ENCODE data around the gene PDLIM5. TPM values are rescaled to one million over a fixed set of nuclear protein-coding genes. Genes with fewer than 3 reads are reported as not detected.
"Not testable (repeated sequence)": the region's sequence is repeated elsewhere in the genome, so short reads cannot be mapped to it uniquely, and the experiment has no call there.

The PDLIM5 gene
- total RNA-seq, 1 donor from 2014 or later = 137 TPM

DNA sequence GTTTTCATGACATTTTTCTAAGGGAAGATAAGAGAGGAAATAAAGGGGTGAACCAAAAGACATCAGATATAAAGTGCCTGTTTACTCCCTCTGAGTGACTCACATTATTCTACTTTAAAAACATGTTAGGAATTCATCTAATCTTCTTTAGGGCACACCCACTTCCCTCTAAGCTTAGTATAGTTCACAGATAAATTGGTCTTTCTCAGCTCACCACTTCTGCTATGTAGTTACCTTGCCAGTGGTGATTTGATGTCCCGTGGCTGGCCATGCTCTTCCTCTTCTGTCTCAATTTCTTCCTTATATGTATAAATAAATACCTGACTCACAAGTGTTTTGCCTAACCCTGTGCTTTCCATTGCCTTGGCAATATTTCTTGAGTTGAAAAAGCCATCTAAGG lies 96.8 kb downstream of the PDLIM5 start:
- Histone ChIP-seq H3K27ac (peak overlapping the region; percentile 52), H3K27me3 (no peaks in the 10 kb centered on the region)

DNA sequence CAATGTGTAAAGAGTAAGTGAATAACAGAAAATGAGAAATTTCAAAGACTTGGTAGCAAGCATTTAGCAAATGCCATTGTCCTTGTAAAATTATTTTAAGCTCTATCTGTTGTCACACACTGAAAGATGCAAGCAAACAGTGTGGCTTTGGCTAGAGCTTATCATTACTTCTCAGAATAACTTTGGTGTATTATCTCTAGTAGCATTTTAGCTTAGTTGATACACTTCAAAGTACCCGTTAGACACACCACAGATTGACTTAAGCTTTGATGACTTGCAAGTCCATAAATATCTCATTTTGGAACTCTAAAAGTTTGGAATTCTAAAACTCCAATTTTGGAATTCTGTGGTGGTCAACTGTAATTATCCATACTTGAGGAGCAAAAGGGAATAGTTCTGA lies 98.6 kb downstream of the PDLIM5 start:
- Histone ChIP-seq H3K27ac (no peak overlapping the region), H3K36me3 (no peaks in the 10 kb centered on the region), H3K4me1 (peaks cover 20% of the 10 kb centered on the region), H3K4me3 (no peak overlapping the region), H3K9me3 (no peaks in the 10 kb centered on the region), H3K27me3 (no peaks in the 10 kb centered on the region)
- TF ChIP-seq, protein P1, sequence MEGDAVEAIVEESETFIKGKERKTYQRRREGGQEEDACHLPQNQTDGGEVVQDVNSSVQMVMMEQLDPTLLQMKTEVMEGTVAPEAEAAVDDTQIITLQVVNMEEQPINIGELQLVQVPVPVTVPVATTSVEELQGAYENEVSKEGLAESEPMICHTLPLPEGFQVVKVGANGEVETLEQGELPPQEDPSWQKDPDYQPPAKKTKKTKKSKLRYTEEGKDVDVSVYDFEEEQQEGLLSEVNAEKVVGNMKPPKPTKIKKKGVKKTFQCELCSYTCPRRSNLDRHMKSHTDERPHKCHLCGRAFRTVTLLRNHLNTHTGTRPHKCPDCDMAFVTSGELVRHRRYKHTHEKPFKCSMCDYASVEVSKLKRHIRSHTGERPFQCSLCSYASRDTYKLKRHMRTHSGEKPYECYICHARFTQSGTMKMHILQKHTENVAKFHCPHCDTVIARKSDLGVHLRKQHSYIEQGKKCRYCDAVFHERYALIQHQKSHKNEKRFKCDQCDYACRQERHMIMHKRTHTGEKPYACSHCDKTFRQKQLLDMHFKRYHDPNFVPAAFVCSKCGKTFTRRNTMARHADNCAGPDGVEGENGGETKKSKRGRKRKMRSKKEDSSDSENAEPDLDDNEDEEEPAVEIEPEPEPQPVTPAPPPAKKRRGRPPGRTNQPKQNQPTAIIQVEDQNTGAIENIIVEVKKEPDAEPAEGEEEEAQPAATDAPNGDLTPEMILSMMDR (IDR thresholded peaks at IDR 0.05) = no peak
- TF ChIP-seq POLR2A (IDR thresholded peaks at IDR 0.05) = no peak
- TF ChIP-seq POLR2AphosphoS5 (IDR thresholded peaks at IDR 0.05; ENCODE audit: insufficient read depth in 1 of 2, low read depth in 1 of 2) = no peak
- DNase-seq (ENCODE audit: extremely low spot score in 2 of 2) = no peak
- intact Hi-C loops (cut with DNase I) = no loop called here

More for the DNA sequence above, 96.8 kb downstream of the PDLIM5 start:
- no peak for DNase-seq (ENCODE audit: extremely low spot score in 2 of 2)
- Histone ChIP-seq H3K4me1 (peaks cover 29% of the 10 kb centered on the region), H3K36me3 (no peaks in the 10 kb centered on the region), H3K4me3 (no peak overlapping the region), H3K9me3 (no peaks in the 10 kb centered on the region)
- TF ChIP-seq, protein P1 (IDR thresholded peaks at IDR 0.05) = no peak
- TF ChIP-seq POLR2AphosphoS5 (IDR thresholded peaks at IDR 0.05; ENCODE audit: insufficient read depth in 1 of 2, low read depth in 1 of 2) = peak in 1 of 2 donors; percentile 78
- intact Hi-C loops (cut with DNase I) = no loop called here

DNA sequence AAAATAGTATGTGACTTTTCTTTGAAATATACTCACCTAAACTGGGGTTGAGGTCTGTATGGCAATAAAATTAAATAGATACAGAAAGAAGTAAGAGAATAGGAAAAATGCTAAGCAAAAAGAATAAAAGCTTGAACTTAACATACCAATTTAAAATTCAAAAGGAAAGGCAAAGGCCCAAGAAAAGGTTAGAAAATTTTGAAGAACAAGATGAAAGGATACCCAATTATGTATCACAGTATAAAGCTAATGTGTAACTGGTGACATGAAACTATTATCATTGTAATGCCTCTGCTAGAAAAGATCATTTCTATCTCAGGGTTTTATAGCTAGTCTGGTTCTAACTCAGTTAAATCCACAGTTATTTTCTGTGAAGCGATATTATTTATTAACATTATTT lies 99.1 kb downstream of the PDLIM5 start:
- Histone ChIP-seq H3K27me3 (no peaks in the 10 kb centered on the region), H3K4me3 (no peak overlapping the region), H3K9me3 (no peaks in the 10 kb centered on the region), H3K36me3 (no peaks in the 10 kb centered on the region), H3K27ac (no peak overlapping the region), H3K4me1 (peaks cover 17% of the 10 kb centered on the region)
- intact Hi-C loops (cut with DNase I) = no loop called here
- no peak for TF ChIP-seq POLR2A (IDR thresholded peaks at IDR 0.05)
- no peak for TF ChIP-seq POLR2AphosphoS5 (IDR thresholded peaks at IDR 0.05; ENCODE audit: insufficient read depth in 1 of 2, low read depth in 1 of 2)
- TF ChIP-seq, protein P1 (IDR thresholded peaks at IDR 0.05) = no peak
- DNase-seq (ENCODE audit: extremely low spot score in 2 of 2) = no peak

DNA sequence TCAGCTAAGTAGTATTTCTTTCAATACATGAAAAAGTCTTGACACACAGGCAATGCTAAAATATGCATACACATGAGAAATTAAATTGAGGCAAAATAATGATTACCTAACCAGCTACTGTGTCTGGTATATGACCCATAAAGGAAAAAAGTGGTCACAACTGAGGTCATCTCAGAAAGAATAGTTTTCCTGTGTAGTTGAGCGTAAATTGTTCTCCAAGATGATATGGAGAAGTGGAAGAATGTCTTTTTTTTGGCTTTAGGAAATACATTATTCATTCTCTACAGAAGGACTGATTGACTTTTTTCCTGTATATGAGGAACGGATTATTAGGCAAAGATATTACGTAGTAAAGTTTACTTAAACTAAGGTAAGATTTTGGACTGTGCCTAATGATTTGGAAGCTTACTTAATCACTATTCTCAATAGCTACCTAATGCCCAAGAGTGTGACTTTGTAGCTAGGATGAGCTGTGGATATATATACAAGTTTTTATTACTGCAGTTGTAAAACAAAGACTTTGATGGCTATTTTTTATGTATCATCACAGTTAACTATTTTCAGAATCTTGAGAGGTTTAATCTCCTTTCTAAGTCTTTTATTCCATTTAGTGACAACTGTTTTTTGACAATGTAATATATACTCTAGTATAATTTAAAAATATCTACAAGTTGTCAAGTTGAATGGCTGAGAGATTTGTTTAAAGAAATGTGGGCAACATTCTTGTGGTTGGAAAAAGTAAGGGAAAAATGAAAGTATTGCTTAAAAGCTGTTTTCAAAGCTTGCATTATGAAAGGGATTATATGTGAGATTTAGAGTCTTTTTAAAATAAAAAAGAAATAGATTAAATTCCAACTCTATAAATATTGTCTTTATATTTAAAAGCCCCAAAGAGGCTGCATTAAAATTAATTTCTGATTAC lies 100.2 kb downstream of the PDLIM5 start:
- DNase-seq (ENCODE audit: extremely low spot score in 2 of 2) = no peak
- peaks cover 17% of the 10 kb centered on the region for H3K4me1 ChIP-seq
- no peaks in the 10 kb centered on the region for H3K27me3 ChIP-seq
- intact Hi-C loops (cut with DNase I) = no loop called here
- no peaks in the 10 kb centered on the region for H3K36me3 ChIP-seq
- H3K4me3 ChIP-seq = no peak overlapping the region
- no peak for TF ChIP-seq POLR2A (IDR thresholded peaks at IDR 0.05)
- TF ChIP-seq, protein P1 (IDR thresholded peaks at IDR 0.05) = no peak
- no peak for TF ChIP-seq POLR2AphosphoS5 (IDR thresholded peaks at IDR 0.05; ENCODE audit: insufficient read depth in 1 of 2, low read depth in 1 of 2)
- H3K27ac ChIP-seq = no peak overlapping the region
- H3K9me3 ChIP-seq = no peaks in the 10 kb centered on the region

DNA sequence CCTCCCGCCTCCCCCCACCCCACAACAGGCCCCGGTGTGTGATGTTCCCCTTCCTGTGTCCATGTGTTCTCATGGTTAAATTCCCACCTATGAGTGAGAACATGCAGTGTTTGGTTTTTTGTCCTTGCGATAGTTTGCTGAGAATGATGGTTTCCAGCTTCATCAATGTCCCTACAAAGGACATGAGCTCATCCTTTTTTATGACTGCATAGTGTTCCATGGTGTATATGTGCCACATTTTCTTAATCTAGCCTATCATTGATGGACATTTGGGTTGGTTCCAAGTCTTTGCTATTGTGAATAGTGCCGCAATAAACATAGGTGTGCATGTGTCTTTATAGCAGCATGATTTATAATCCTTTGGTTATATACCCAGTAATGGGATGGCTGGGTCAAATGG lies 104.3 kb downstream of the PDLIM5 start:
- not testable (repeated sequence) for H3K27me3 ChIP-seq

DNA sequence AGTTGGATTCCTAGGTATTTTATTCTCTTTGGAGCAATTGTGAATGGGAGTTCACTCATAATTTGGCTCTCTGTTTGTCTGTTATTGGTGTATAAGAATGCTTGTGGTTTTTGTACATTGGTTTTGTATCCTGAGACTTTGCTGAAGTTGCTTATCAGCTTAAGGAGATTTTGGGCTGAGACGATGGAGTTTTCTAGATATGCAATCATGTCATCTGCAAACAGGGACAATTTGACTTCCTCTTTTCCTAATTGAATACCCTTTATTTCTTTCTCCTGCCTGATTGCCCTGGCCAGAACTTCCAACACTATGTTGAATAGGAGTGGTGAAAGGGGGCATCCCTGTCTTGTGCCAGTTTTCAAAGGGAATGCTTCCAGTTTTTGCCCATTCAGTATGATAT lies 105.9 kb downstream of the PDLIM5 start:
- intact Hi-C loops (cut with DNase I); H3K4me3 ChIP-seq; DNase-seq (ENCODE audit: extremely low spot score in 2 of 2); H3K27me3 ChIP-seq; H3K36me3 ChIP-seq; H3K27ac ChIP-seq; H3K9me3 ChIP-seq: not testable (repeated sequence)
- peaks cover 48% of the 10 kb centered on the region for H3K4me1 ChIP-seq

More for the DNA sequence above, 104.3 kb downstream of the PDLIM5 start:
- peaks cover 33% of the 10 kb centered on the region for H3K4me1 ChIP-seq
- H3K9me3 ChIP-seq; intact Hi-C loops (cut with DNase I); H3K27ac ChIP-seq; H3K4me3 ChIP-seq; DNase-seq (ENCODE audit: extremely low spot score in 2 of 2); H3K36me3 ChIP-seq: not testable (repeated sequence)

Measured in vagina (tissue), 2 donors.